Thyroid gland (tissue), 4 donors: ENCODE measurements around the gene HCN3.

Source experiments
- CTCF ChIP-seq, 6 experiments: fragments of 200-600 bp in 3 of 6; fragments of 450-650 bp in 3 of 6; sonication (generic) in 3 of 6; IDR thresholded peaks; one replicate each; pipeline ENCODE4 v1.5.1; 2016 to 2019; ENCODE audit warnings: antibody characterized with exemption in 6 of 6, mild to moderate bottlenecking in 2 of 6, inconsistent platforms in 1 of 6, moderate library complexity in 1 of 6
- POLR2A ChIP-seq, 2 donors: fragments of 450-650 bp; IDR thresholded peaks; one replicate each; pipeline ENCODE4 v1.6.1; 2017; ENCODE audit warnings: antibody characterized with exemption in 2 of 2, mild to moderate bottlenecking in 2 of 2, moderate library complexity in 1 of 2

GRCh38 chr1:155305881-155306391, 28.7 kb downstream of the HCN3 start:
- TF ChIP-seq POLR2A (IDR thresholded peaks at IDR 0.05) (no peak), CTCF (IDR thresholded peaks at IDR 0.05) (no peak)
